ENCODE measurements around the gene RAB11B.
"Not testable (repeated sequence)": the region's sequence is repeated elsewhere in the genome, so short reads cannot be mapped to it uniquely, and the experiment has no call there.

The RAB11B gene

DNA sequence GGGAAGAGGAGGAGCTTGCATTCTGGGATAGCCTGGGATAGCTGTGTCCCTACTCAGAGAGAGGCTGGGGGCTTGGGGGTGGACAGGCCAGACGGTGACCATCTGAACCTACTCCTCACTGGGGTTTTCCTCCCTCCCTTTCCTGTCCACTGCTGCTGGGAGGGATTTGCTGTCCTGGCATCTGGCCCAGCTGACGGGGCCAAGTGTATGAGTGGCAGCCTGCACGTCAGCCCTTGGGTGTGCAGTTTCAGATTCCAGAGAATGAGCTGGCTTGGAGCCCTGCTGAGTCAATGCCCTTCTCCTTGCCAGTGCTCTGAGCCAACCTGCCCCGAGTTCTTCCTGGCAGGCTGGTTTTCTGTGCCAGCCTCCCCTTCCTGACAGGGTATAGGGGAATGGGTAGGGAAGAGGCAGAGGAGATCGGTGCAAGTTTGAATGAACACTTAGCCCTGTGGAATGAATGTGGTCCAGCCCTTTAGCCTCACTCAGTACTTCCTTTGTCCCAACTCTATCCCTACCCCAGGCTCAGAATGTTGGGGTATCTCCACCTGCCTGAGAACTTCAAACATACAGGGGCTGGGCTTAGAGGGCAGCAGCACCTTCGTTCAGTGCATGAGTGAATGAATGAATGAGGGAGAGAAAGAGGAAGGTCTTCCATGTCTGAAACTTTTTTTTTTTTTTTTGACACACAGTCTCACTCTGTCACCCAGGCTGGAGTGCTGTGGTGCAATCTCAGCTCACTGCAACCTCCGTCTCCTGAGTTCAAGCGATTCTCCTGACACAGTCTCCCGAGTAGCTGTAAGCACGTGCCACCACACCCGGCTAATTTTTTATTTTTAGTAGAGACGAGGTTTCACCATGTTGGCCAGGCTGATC, 28.0 kb upstream of the RAB11B start:
- Histone ChIP-seq H3K27me3 (ENCODE audit: insufficient read depth, low read length) (peaks cover 10% of the 10 kb centered on the region), H2AFZ (ENCODE audit: low read depth, low read length) (no peak overlapping the region), H3K36me3 (ENCODE audit: insufficient read depth, low read length) (no peaks in the 10 kb centered on the region), H3K9me3 (ENCODE audit: low read length) (no peaks in the 10 kb centered on the region), H3K4me1 (ENCODE audit: insufficient read depth, low read length) (peaks cover 10% of the 10 kb centered on the region), H3K4me3 (ENCODE audit: low read length) (no peak overlapping the region)

DNA sequence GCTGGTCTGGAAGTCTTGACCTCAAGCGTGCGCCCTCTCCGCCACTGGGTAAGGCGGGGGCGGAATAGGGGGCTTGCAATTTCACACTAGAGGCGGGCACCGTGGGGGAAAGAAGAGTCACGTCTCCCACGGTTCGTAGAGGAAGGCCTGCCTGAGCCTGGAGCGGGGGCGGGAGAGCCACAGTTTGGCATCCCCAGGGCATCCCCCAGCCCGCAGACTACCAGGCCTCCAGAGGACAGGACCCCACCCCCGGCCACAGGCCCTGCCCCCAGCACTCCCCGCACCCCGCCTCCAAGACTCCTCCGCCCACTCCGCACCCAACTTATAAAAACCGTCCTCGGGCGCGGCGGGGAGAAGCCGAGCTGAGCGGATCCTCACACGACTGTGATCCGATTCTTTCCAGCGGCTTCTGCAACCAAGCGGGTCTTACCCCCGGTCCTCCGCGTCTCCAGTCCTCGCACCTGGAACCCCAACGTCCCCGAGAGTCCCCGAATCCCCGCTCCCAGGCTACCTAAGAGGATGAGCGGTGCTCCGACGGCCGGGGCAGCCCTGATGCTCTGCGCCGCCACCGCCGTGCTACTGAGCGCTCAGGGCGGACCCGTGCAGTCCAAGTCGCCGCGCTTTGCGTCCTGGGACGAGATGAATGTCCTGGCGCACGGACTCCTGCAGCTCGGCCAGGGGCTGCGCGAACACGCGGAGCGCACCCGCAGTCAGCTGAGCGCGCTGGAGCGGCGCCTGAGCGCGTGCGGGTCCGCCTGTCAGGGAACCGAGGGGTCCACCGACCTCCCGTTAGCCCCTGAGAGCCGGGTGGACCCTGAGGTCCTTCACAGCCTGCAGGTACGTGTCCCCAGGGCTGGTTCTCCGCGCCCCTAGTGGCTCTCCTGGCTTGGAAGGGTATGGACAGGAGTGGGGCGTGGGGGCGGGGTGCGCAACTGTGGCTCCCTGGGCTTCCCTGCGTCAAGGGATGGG, 26.1 kb upstream of the RAB11B start, which contains the start of gene ANGPTL4:
TSS of gene ANGPTL4 (plus strand) at position 353 of the 969 bp plus-strand sequence. CDS start at position 520, 167 bp downstream.
- Histone ChIP-seq H3K36me3 (ENCODE audit: insufficient read depth, low read length) (no peaks in the 10 kb centered on the region), H2AFZ (ENCODE audit: low read depth, low read length) (peak within 1 kb of the TSS; percentile 31), H3K9me3 (ENCODE audit: low read length) (no peaks in the 10 kb centered on the region), H3K4me1 (ENCODE audit: insufficient read depth, low read length) (peaks cover 10% of the 10 kb centered on the region), H3K27me3 (ENCODE audit: insufficient read depth, low read length) (peaks cover 10% of the 10 kb centered on the region), H3K4me3 (ENCODE audit: low read length) (peak within 1 kb of the TSS; percentile 30)

DNA sequence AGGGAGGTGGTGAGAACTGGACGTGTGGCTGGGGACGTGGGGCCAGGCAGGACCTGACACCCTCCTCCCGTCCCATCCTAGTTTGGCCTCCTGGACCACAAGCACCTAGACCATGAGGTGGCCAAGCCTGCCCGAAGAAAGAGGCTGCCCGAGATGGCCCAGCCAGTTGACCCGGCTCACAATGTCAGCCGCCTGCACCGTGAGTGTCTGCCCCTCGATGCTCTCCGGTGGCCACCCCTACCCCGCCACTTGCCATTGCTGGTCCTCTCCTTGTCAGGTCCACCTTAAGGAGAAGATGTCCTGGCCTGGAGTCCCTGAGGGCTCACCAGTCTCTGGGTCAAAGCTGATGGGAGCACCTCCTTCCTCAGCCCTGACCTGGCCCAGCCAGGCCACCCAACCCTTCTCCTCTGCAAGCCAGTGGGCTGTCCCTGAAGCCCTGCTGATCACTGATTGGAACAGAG, 24.0 kb upstream of the RAB11B start:
- peaks cover 10% of the 10 kb centered on the region for H3K4me1 ChIP-seq (ENCODE audit: insufficient read depth, low read length)
- no peaks in the 10 kb centered on the region for H3K36me3 ChIP-seq (ENCODE audit: insufficient read depth, low read length)
- H3K4me3 ChIP-seq (ENCODE audit: low read length) = no peak overlapping the region
- peaks cover 10% of the 10 kb centered on the region for H3K27me3 ChIP-seq (ENCODE audit: insufficient read depth, low read length)
- no peaks in the 10 kb centered on the region for H3K9me3 ChIP-seq (ENCODE audit: low read length)
- no peak overlapping the region for H2AFZ ChIP-seq (ENCODE audit: low read depth, low read length)

DNA sequence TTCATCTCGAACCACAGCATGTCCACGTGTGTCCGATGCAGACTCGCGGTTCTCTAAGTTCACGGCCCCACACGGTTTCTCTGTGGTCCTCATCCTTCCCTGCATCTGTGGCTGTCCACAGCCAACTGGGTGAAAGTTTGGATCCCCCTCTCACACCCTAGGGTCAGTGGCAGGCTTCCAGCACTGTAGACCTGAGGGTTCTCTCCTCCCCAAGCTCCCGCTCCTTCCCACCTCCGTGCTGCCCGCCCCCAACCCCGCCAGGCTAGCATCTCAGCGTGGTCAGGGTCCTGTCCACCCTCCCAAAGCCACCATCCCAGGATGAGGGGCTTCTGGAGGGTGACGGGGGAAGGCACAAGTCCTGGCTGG, 23.2 kb upstream of the RAB11B start:
- Histone ChIP-seq H3K36me3 (ENCODE audit: insufficient read depth, low read length) (no peaks in the 10 kb centered on the region), H3K9me3 (ENCODE audit: low read length) (no peaks in the 10 kb centered on the region), H3K27me3 (ENCODE audit: insufficient read depth, low read length) (peaks cover 10% of the 10 kb centered on the region), H3K4me3 (ENCODE audit: low read length) (no peak overlapping the region), H2AFZ (ENCODE audit: low read depth, low read length) (no peak overlapping the region), H3K4me1 (ENCODE audit: insufficient read depth, low read length) (peaks cover 10% of the 10 kb centered on the region)

DNA sequence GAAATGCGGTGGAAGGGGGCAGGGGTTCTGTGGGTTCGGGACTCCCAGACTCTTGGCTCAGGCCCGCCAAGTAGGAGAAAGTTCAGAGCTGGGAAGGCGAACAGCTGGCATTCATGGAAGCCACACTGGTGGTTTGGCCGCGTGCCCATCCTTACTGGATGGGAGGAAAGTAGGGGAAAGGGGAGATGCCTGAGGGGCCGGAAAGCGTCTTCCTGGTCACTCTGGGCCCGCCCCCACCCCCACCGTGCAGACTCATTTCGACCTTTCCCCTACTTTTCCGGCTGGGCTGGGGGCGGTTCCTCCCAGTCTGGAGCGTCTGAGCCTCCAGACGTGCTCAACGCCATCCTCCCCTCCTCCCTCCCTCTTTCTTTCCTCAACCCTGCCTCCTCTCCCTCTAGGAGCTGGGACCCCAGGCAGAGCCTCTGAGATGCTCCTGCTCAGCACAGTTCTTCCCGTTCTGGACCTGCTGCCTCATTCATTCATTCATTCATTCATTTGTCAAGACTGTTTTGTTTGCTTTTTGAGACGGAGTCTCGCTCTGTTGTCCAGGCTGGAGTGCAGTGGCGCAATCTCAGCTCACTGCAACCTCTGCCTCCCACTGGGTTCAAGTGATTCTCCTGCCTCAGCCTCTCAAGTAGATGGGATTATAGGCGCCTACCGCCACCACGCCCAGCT, 22.7 kb upstream of the RAB11B start:
- Histone ChIP-seq H3K27me3 (ENCODE audit: insufficient read depth, low read length) (peaks cover 10% of the 10 kb centered on the region), H3K9me3 (ENCODE audit: low read length) (no peaks in the 10 kb centered on the region), H3K4me1 (ENCODE audit: insufficient read depth, low read length) (peaks cover 10% of the 10 kb centered on the region), H3K36me3 (ENCODE audit: insufficient read depth, low read length) (no peaks in the 10 kb centered on the region), H2AFZ (ENCODE audit: low read depth, low read length) (no peak overlapping the region), H3K4me3 (ENCODE audit: low read length) (no peak overlapping the region)

DNA sequence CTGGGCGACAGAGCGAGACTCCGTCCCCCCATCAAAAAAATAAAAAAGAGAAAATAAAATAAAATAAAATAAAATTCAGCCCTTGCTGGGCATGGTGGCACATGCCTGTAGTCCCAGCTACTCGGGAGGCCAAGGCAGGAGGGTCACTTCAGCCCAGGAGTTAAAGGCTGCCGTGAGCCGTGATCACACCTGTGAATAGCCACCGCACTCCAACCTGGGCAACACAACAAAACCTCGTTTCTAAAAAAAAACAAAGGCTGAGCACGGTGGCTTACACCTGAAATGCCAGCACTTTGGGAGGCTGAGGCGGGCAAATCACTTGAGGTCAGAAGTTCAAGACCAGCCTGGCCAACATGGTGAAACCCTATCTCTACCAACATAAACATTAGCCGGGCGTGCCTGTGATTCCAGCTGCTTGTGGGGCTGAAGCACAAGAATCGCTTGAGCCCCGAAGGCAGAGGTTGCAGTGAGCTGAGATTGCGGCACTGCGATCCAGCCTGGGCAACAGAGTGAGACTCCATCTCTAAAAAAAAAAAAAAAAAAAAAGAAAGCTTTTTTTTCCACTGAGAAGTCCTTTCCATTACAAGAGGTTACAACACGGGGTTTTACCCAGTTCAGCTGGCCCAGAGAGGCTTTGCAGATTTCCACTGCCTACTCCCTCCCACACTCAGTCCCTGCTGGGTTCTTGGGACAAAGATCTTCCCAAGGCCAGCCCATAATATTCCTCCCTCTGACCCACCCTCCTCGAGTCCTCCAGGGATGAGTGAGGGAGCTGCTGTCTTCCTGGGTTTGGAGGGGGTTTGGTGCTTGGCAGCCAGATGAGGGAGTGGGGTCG, 19.8 kb upstream of the RAB11B start:
- H3K27me3 ChIP-seq (ENCODE audit: insufficient read depth, low read length) = peaks cover 3% of the 10 kb centered on the region
- peaks cover 4% of the 10 kb centered on the region for H3K36me3 ChIP-seq (ENCODE audit: insufficient read depth, low read length)
- H3K4me3 ChIP-seq (ENCODE audit: low read length) = no peak overlapping the region
- H2AFZ ChIP-seq (ENCODE audit: low read depth, low read length) = no peak overlapping the region
- H3K4me1 ChIP-seq (ENCODE audit: insufficient read depth, low read length) = no peaks in the 10 kb centered on the region
- no peaks in the 10 kb centered on the region for H3K9me3 ChIP-seq (ENCODE audit: low read length)

DNA sequence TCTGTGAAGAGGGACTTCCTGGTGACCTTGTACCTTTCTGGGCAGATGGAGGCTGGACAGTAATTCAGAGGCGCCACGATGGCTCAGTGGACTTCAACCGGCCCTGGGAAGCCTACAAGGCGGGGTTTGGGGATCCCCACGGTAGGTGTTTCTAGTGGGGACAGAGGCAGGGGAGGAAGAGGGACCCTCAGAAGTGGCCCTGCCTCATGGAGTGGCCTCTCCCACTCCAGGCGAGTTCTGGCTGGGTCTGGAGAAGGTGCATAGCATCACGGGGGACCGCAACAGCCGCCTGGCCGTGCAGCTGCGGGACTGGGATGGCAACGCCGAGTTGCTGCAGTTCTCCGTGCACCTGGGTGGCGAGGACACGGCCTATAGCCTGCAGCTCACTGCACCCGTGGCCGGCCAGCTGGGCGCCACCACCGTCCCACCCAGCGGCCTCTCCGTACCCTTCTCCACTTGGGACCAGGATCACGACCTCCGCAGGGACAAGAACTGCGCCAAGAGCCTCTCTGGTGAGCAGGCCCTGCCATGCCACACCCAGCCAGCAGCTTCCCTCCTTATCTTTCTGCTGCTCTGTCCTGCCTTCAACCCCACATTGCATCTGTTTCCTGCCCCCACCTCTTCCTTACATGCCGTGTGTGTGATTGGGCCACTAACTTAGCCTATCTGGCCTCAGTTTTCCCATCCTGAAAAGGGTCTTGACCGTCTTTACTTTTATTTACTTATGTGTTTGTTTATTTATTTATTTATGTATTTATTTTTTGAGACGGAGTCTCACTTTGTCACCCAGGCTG, 19.0 kb upstream of the RAB11B start:
- Histone ChIP-seq H3K27me3 (ENCODE audit: insufficient read depth, low read length) (no peaks in the 10 kb centered on the region), H2AFZ (ENCODE audit: low read depth, low read length) (no peak overlapping the region), H3K4me1 (ENCODE audit: insufficient read depth, low read length) (no peaks in the 10 kb centered on the region), H3K4me3 (ENCODE audit: low read length) (no peak overlapping the region), H3K36me3 (ENCODE audit: insufficient read depth, low read length) (peaks cover 4% of the 10 kb centered on the region), H3K9me3 (ENCODE audit: low read length) (no peaks in the 10 kb centered on the region)

DNA sequence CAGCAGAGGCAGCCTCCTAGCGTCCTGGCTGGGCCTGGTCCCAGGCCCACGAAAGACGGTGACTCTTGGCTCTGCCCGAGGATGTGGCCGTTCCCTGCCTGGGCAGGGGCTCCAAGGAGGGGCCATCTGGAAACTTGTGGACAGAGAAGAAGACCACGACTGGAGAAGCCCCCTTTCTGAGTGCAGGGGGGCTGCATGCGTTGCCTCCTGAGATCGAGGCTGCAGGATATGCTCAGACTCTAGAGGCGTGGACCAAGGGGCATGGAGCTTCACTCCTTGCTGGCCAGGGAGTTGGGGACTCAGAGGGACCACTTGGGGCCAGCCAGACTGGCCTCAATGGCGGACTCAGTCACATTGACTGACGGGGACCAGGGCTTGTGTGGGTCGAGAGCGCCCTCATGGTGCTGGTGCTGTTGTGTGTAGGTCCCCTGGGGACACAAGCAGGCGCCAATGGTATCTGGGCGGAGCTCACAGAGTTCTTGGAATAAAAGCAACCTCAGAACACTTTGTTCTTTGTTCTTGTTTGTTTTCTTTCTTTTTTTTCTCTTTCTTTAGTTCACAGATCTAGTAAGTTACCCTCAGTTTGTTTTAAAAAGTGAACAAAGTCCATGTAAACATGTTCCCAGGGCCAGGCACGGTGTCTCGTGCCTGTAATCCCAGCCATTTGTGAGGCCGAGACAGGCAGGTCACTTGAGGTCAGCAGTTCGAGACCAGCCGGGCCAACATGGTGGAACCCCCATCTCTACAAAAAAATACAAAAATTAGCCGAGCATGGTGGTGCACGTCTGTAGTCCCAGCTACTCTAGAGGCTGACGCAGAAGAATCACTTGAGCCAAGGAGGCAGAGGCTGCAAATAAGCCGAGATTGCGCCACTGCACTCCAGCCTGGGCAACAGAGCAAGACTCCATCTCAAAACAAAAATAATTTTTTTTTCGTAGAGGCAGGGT, 16.0 kb upstream of the RAB11B start:
- Histone ChIP-seq H3K27me3 (ENCODE audit: insufficient read depth, low read length) (no peaks in the 10 kb centered on the region), H2AFZ (ENCODE audit: low read depth, low read length) (no peak overlapping the region), H3K9me3 (ENCODE audit: low read length) (peaks cover 3% of the 10 kb centered on the region), H3K4me3 (ENCODE audit: low read length) (no peak overlapping the region), H3K36me3 (ENCODE audit: insufficient read depth, low read length) (peaks cover 6% of the 10 kb centered on the region), H3K4me1 (ENCODE audit: insufficient read depth, low read length) (no peaks in the 10 kb centered on the region)

DNA sequence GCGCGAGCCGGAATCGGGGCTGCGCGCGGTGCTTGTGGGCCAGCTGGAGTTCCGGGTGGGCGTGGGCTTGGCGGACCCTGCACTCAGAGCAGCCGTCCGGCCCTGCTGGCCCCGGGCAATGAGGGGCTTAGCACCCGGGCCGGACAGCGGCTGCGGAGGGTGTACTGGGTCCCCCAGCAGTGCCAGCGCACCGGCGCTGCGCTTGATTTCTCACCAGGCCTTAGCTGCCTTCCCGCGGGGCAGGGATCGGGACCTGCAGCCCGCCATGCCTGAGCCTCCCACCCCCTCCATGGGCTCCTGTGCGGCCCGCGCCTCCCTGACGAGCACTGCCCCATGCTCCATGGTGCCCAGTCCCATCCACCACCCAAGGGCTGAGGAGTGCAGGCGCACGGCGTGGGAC, 14.4 kb upstream of the RAB11B start:
- H3K4me1 ChIP-seq (ENCODE audit: insufficient read depth, low read length); H3K36me3 ChIP-seq (ENCODE audit: insufficient read depth, low read length); H2AFZ ChIP-seq (ENCODE audit: low read depth, low read length); H3K4me3 ChIP-seq (ENCODE audit: low read length); H3K9me3 ChIP-seq (ENCODE audit: low read length); H3K27me3 ChIP-seq (ENCODE audit: insufficient read depth, low read length): not testable (repeated sequence)

DNA sequence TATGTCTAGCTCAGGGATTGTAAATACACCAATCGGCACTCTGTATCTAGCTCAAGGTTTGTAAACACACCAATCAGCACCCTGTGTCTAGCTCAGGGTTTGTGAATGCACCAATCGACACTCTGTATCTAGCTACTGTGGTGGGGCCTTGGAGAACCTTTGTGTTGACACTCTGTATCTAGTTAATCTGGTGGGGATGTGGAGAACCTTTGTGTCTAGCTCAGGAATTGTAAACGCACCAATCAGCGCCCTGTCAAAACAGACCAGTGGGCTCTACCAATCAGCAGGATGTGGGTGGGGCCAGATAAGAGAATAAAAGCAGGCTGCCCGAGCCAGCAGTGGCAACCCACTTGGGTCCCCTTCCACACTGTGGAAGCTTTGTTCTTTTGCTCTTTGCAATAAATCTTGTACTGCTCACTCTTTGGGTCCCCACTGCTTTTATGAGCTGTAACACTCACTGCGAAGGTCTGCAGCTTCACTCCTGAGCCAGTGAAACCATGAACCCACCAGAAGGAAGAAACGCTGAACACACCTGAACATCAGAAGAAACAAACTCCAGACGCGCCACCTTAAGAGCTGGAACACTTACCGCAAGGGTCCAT, 13.7 kb upstream of the RAB11B start:
- not testable (repeated sequence) for H3K27me3 ChIP-seq (ENCODE audit: insufficient read depth, low read length); H3K36me3 ChIP-seq (ENCODE audit: insufficient read depth, low read length); H3K4me1 ChIP-seq (ENCODE audit: insufficient read depth, low read length); H2AFZ ChIP-seq (ENCODE audit: low read depth, low read length); H3K4me3 ChIP-seq (ENCODE audit: low read length); H3K9me3 ChIP-seq (ENCODE audit: low read length)

DNA sequence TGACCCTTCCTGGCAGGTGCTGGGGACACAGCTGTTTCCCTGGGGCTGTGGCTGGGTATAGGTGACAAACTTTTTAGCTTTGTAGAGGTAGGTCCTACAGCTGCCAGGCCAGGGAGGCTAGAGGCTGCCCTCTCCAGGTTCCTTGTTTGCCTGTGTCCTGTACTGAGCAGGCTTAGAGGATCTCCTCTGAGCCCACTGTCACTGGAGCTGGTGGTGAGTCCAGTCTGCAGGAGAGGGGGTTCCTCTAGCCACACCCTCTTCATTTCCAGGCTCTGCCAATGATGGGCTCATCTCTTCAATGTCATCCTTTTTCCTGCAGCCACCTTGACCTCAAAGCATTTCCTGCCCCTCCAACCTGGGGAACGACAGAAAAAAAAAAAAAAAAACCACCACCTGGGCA, 12.6 kb upstream of the RAB11B start:
- H3K9me3 ChIP-seq (ENCODE audit: low read length) = peaks cover 4% of the 10 kb centered on the region
- H3K27me3 ChIP-seq (ENCODE audit: insufficient read depth, low read length) = no peaks in the 10 kb centered on the region
- H2AFZ ChIP-seq (ENCODE audit: low read depth, low read length) = no peak overlapping the region
- H3K4me1 ChIP-seq (ENCODE audit: insufficient read depth, low read length) = no peaks in the 10 kb centered on the region
- peaks cover 8% of the 10 kb centered on the region for H3K36me3 ChIP-seq (ENCODE audit: insufficient read depth, low read length)
- H3K4me3 ChIP-seq (ENCODE audit: low read length) = no peak overlapping the region

Data from neuron (in vitro differentiated cells).